SK-N-MC (cell line): ENCODE measurements around the gene PLXNA2.

Source experiments
- DNase-seq: peaks from one replicate; pipeline ENCODE4 v3.0.0-alpha.2; 2011; ENCODE audit warnings: low read depth, low spot score
- H3K27ac ChIP-seq: fragments of 200-600 bp; sonication (generic); 2 replicates; pipeline ENCODE4 v1.5.1; 2016; ENCODE audit warnings: mixed run types
- H3K36me3 ChIP-seq: fragments of 200-600 bp; sonication (generic); 2 replicates; pipeline ENCODE4 v1.6.1; 2017; ENCODE audit warnings: antibody characterized with exemption, low read length, mixed read lengths; ENCODE audit not compliant: insufficient read depth
- H3K4me3 ChIP-seq: fragments of 200-600 bp; sonication (generic); 2 replicates; pipeline ENCODE4 v1.5.1; 2016
- H3K9ac ChIP-seq: fragments of 200-600 bp; sonication (generic); 2 replicates; pipeline ENCODE4 v1.8.0; 2017; ENCODE audit warnings: mixed run types, mixed read lengths; ENCODE audit not compliant: insufficient read length
- H3K9me3 ChIP-seq: fragments of 200-600 bp; sonication (generic); 2 replicates; pipeline ENCODE4 v1.6.1; 2017; ENCODE audit warnings: low read depth, mild to moderate bottlenecking, antibody characterized with exemption, low read length, moderate library complexity, mixed read lengths
- EZH2 ChIP-seq: fragments of 200-600 bp; sonication (generic); IDR thresholded peaks from one replicate; pipeline ENCODE4 v1.6.1; 2017; ENCODE audit warnings: antibody characterized with exemption
- FOXP2 ChIP-seq: optimal IDR thresholded peaks from 2 replicates; pipeline ENCODE3; 2011; ENCODE audit warnings: mild to moderate bottlenecking, moderate library complexity; ENCODE audit not compliant: insufficient read depth; ENCODE audit errors: extremely low read length, control extremely low read depth
- POLR2AphosphoS5 ChIP-seq: IDR thresholded peaks from 2 replicates; pipeline ENCODE4 v1.6.1; 2012; ENCODE audit warnings: mild to moderate bottlenecking, low read depth, low read length, borderline replicate concordance

PLXNA2 gene

DNA sequence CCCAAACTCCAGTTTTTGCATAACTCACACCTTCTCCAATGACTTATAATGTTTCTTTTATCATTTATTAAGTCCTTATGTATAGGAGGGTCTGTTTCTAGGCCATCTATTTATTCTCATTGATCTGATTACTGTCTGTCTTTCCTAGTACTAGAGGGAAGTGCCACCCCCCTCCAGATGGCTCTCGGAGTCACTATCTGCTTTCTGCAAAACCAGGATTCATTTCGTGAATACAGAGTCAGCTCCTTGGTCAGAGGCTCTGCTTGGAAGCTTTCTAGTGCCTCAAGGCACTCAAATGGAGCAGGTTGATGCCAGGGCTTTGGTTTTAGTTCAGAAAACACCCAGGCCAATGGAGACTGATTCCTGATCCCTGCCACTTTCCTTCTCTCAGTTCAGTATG, 231.0 kb downstream of the PLXNA2 start:
- TF ChIP-seq POLR2AphosphoS5, result no peak
- H3K9me3 ChIP-seq, result no peaks in the 10 kb centered on the region
- H3K36me3 ChIP-seq, result no peaks in the 10 kb centered on the region
- no peak for DNase-seq
- no peak overlapping the region for H3K9ac ChIP-seq
- H3K4me3 ChIP-seq, result no peak overlapping the region
- H3K27ac ChIP-seq, result no peak overlapping the region

DNA sequence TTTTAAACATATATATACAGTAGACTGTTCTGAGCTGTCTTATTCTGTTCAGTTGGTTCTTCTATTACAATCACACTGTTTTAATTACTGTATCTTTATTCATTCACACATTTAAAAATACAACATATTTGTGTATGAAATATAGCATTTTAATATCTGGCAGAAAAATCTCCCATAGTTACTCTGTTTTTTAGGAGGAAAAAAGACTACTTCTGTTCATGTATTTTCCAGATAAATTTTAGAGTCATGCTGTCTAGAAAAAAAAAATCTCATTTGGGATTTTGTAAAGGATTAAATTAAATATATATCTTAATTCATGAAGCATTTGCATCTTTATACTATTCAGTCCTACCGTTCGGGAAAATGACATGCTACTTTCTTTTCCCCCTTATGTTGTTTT, 231.5 kb downstream of the PLXNA2 start:
- Histone ChIP-seq H3K9ac (no peak overlapping the region), H3K4me3 (no peak overlapping the region), H3K9me3 (no peaks in the 10 kb centered on the region), H3K36me3 (no peaks in the 10 kb centered on the region), H3K27ac (no peak overlapping the region)
- no peak for DNase-seq
- TF ChIP-seq POLR2AphosphoS5 (no peak), EZH2 (no peak), FOXP2 (no peak)

DNA sequence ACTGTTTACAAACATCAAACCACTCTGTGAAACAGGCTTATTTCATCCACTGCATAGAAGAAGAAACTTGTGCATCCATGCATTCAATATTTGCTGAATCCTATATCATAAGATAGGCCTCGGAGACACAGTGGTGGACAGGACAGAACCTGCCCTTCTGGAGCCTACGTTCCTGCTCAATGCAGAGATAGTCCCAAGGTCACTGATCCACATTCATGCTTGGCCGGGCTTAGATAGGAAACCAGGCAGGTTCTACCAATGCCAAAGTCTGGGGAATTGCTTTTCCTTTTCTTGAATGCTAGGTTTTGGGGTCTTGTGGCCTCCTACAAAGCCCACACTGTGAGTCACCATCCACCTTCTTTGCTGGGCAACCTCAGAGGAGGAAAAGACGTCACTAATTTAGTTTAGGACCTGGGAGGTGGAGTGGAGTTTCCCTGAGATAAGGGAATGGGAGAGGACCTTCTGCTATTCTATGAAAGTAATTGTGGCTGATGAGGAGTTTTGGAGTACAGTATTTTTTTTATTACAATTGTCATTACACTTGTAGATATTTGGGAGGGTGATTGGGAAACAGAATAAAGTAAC, 233.6 kb downstream of the PLXNA2 start:
- TF ChIP-seq FOXP2, result no peak
- TF ChIP-seq EZH2, result no peak
- no peak for TF ChIP-seq POLR2AphosphoS5
- no peak for DNase-seq
- H3K36me3 ChIP-seq, result no peaks in the 10 kb centered on the region

DNA sequence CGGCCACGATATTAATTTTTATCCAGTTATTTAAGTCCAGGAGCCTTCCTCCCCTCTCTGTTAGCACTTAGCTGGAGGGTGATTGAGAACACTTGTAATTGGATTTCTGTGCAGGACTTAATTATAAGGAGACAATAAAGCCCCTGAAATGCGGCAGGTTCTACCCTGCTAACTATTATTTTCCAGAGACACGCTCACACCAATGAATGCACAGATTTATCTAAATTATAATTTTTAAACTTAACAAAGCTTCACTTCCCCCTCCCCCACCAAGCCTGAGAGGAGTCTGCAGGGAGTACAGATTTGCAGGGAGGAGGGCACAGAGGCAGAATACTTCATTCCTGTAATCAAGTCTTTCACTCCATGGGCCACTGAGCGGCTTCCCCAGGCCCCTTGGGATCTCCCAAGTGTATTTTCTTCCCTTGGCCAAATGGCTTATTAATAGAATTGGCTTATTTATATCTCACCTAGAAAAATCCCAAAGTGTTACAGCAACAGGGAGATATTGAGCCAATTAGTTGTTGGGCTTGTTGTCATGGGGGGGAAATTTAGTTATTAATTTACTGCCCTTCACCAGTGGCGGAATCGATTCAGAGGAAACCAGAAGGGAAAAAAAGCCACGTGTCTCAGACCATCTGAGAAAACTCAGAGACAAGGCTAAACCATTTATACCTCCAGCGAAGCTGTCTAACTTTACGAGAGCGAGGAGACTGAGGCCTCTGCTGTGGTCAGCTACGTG, 234.3 kb downstream of the PLXNA2 start:
- TF ChIP-seq FOXP2 (no peak), POLR2AphosphoS5 (no peak), EZH2 (no peak)

More for the DNA sequence above, 233.6 kb downstream of the PLXNA2 start:
- Histone ChIP-seq H3K4me3 (no peak overlapping the region), H3K9ac (no peak overlapping the region), H3K9me3 (no peaks in the 10 kb centered on the region), H3K27ac (no peak overlapping the region)

DNA sequence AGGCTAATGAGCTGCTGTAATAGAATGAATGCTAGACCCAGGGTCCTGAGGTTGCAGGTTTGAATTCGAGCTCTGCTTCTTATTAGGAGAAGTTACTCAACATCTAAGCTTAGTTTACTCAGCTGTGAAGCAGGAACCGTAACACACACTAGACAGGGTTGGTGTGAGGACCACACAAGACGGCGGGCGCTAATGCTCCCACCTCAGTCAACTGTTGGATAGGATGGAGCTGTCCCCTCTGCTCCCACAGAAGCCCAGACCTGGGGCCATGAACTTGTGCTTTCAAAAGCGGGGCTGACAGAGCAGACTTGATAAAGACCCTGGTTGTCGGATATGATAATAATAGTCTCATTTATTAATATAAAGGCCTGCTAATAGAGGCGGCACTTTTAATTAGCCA, 234.9 kb downstream of the PLXNA2 start:
- DNase-seq, result no peak
- no peaks in the 10 kb centered on the region for H3K36me3 ChIP-seq
- H3K9me3 ChIP-seq, result no peaks in the 10 kb centered on the region
- H3K27ac ChIP-seq, result no peak overlapping the region
- no peak overlapping the region for H3K9ac ChIP-seq
- TF ChIP-seq POLR2AphosphoS5, result no peak
- TF ChIP-seq FOXP2, result no peak
- no peak for TF ChIP-seq EZH2
- H3K4me3 ChIP-seq, result no peak overlapping the region

More for the DNA sequence above, 234.3 kb downstream of the PLXNA2 start:
- no peaks in the 10 kb centered on the region for H3K9me3 ChIP-seq
- no peak overlapping the region for H3K4me3 ChIP-seq
- no peaks in the 10 kb centered on the region for H3K36me3 ChIP-seq
- DNase-seq, result no peak
- no peak overlapping the region for H3K27ac ChIP-seq
- H3K9ac ChIP-seq, result no peak overlapping the region

DNA sequence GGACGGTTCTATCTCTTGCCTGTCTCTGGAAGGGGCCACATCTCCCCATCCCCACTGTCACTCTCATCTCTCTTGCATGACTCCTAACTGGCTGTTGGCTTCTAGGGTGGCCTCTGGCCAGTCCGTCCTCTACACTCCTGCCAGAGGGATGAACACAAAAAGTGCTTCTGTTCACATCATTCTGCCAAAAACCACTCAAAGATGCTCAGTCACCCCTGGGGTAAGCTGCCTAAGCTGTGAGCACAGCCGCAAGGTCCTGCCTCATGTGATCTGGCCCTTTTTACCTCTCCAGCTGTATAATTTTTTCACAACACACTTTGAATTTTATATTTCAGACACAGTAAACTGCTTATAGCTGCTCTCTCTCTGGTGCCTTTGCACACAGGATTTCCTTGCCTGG, 235.7 kb downstream of the PLXNA2 start:
- Histone ChIP-seq H3K36me3 (no peaks in the 10 kb centered on the region), H3K27ac (no peak overlapping the region)
- no peak for DNase-seq

DNA sequence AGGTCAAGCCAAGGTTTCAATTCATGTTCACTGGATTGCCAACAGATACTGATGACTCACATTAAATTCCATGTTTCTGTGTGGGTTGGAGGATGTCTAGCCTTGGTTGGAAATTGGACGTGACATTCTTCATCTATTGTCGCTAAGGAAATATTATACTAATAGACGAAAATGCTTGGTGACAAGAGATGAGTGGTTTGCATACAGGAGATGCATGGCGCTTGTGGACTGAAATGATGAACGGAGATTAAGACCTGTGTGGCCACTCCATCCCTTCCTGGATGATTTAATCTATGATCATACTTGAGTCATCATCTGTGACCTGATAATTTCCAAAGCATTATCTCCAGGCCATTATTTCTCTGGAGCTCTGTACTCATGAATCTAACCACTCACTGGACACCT, 236.2 kb downstream of the PLXNA2 start:
- H3K27ac ChIP-seq, result no peak overlapping the region
- TF ChIP-seq POLR2AphosphoS5 (no peak), FOXP2 (no peak), EZH2 (no peak)
- no peak overlapping the region for H3K9ac ChIP-seq
- no peaks in the 10 kb centered on the region for H3K9me3 ChIP-seq
- no peaks in the 10 kb centered on the region for H3K36me3 ChIP-seq
- H3K4me3 ChIP-seq, result no peak overlapping the region
- no peak for DNase-seq

More for the DNA sequence above, 235.7 kb downstream of the PLXNA2 start:
- Histone ChIP-seq H3K9ac (no peak overlapping the region), H3K4me3 (no peak overlapping the region), H3K9me3 (no peaks in the 10 kb centered on the region)
- TF ChIP-seq EZH2, result no peak
- TF ChIP-seq POLR2AphosphoS5, result no peak
- no peak for TF ChIP-seq FOXP2

DNA sequence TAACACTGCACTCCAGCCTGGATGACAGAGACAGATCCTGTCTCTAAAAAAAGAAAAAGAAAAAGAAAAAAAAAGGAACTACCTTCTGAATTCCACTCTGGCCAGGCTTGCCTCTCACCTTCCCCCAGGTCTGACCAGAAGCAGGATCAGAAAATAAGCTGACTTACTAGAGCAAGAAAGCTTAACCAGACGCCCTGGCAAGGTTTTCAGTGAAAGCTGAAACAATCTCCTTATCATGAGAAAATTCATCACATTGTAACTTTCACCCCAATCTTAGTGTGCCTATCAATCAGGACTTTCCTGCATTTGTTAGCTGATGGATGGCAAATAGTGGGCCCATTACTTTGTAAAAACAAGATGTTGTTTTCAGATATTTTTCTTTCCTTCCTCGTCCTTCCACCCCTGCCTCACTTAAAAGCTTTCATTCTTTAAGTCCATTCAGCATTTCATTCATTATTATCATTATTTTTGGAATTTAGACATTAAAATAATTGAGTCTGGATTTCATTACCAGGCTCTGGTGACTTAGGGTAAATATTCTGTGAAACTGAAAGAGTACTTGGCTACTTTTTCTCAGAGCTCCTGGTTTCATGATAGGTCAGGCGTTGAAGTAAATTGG, 236.8 kb downstream of the PLXNA2 start:
- DNase-seq, result no peak
- no peaks in the 10 kb centered on the region for H3K9me3 ChIP-seq
- H3K4me3 ChIP-seq, result no peak overlapping the region
- H3K27ac ChIP-seq, result no peak overlapping the region
- no peak for TF ChIP-seq POLR2AphosphoS5
- no peak for TF ChIP-seq FOXP2
- TF ChIP-seq EZH2, result no peak
- H3K36me3 ChIP-seq, result no peaks in the 10 kb centered on the region
- H3K9ac ChIP-seq, result no peak overlapping the region
